Effector CD4-positive, alpha-beta T cell (primary cell): ENCODE results near the gene CHN2.

Experiments used
- DNase-seq: peaks from one replicate; pipeline ENCODE4 v3.0.0-alpha.2; 2020

The CHN2 gene

DNA sequence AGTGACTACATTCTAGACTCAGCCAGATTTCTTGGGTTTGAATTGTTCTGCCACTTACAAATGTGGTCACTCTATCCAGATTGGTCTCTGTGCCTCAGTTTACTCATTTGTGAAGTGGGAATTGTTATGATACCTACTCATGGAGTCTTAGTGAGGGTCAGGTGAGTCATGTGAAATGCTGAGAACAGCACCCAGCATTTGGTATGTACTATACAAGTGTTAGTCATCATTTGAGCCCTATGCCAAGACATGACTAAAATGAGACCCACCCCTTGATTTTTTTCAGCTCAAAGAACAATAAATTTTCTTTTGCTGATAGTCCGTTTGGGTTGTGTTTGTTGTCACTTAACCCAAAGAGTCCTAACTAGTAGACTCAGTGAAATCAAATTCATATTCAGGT is 92.8 kb downstream of the CHN2 start:
- no peak for DNase-seq

- DNase-seq = no peak
Measured at GRCh38 chr7:29288181-29289091, 93.9 kb downstream of the CHN2 start.

GRCh38 chr7:29289156-29290021 is 94.8 kb downstream of the CHN2 start:
- no peak for DNase-seq

DNA sequence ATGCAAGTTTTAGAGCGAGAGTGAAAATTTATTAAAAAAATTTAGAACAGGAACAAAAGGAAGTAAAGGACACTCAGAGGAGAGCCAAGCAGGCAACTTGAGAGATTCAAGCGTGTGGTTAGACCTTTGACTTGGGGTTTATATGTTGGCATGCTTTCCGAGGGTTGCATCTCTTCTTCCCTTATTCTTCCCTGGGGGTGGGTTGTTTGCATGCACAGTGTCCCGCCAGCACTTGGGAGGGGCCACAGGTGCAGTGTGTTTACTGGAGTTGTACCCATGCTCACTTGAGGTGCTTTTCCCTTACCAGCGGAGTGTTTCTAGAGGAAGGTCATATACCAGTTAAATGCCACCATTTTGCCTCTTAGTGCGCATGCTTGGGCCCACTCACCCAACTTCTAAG is 96.3 kb downstream of the CHN2 start:
- no peak for DNase-seq

- DNase-seq = no peak
Measured at GRCh38 chr7:29291723-29292618, 97.4 kb downstream of the CHN2 start.

GRCh38 chr7:29292886-29293658 is 98.5 kb downstream of the CHN2 start:
- DNase-seq = no peak

- no peak for DNase-seq
Measured at GRCh38 chr7:29296421-29296820, 101.8 kb downstream of the CHN2 start.

- no peak for DNase-seq
Measured at GRCh38 chr7:29297194-29297890, 102.8 kb downstream of the CHN2 start.

DNA sequence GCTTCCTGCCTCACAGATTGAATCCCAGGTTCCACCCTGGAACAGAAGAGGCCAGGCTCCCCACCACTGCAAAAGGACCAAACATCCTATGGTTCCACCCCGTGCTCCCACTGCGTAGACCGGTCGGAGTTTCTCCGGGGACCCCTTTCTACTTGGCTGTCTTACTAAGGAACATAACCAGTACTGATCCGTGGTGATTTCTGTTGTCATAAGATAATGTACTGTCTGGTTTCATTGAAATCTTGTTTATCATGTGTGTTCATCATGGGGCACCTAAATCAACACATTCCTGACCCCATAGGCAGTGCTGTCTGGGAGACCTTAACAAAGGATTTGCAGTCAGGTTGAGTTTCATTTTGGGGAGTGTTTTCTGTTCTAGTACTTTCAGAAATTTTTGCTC is 104.5 kb downstream of the CHN2 start:
- DNase-seq = no peak

GRCh38 chr7:29300026-29300480 is 105.5 kb downstream of the CHN2 start:
- no peak for DNase-seq

DNA sequence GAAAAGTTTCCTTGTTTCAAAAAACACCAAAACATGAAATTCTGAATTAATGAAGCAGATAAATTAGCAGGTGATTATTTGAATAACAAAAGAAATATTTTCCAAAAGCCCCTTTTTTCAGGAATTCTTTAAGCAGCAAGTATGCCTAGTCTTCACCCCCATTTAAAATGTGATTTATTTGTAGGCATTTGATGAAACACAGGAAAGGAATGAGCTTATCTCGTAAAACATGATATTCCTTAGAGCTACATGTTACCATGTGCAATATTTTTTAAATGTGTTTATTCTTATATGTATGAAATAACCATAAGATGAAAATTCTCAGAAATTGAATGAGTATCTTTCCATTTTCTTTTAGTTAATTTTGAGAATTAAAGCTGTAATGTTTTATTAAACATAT is 106.1 kb downstream of the CHN2 start:
- no peak for DNase-seq

- no peak for DNase-seq
Measured at GRCh38 chr7:29302666-29303395, 108.3 kb downstream of the CHN2 start.

DNA sequence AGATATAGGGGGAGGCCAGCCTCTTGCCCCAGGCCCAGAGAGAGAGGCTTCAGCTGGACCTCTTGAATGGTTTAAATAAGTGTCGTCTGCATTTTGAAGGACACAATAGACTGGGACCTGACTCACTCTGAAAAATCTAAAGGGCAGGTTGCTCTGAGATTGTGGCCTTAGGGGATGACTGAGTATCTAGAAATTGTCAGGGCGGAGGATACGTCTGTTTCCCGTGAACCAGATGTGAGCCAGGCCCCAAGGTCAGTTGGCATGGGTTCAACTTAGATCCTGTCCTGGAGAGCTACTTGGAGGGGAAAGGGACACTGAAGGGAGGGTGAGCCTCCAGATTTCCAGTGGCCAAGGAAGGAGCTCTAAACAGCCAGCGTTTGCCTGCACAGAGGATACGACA is 110.2 kb downstream of the CHN2 start:
- DNase-seq = no peak

DNA sequence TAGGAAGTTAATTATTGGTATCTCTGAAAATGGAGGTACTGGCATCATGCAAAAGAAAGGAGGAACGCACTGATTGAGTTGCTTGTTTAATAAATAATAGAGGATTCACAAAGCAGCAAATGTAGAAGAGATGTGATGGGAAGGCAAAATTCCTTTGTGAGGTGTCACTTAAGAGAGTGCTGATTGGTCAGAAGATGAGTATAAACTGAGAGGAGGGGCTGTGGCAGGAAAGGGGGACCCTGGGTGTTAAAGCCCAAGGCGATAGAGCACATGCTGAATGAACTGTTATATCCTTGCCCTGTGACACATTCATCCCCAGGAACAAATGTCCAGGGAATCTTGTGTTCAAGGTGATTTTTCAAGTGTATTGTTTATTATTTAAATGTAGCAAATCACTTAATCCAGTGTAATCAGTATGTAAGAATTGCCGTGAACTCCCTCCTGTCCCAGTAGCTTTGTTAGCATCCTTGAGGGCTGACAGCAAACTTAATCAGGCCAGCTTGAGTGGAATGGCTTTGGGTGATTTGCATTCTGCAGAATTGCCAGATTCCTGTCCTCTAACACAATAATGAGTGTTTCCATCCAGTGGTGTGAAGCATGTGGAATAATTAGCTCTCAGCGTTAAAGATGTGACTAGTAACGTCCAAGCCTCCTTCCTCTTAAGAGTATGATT is 111.9 kb downstream of the CHN2 start:
- DNase-seq = no peak

DNA sequence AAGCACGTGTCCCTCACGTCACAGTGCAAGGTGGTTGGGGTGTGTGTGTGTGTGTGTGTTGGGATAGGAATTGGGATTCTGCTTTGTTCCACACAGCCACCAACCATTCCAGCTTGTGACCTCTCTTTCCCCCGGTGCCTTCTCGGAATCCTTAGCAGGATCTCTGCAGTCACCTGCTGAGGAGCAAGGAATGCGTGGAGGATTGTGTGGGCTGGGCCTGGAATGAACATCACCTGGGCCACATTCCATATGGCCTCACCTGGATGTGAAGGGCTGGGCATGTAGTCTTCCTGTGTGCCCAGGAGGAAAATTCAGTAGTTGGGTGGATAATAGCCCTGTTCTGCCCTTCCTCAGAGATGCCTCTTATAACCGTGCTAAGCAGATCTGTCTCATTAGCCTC is 113.8 kb downstream of the CHN2 start:
- no peak for DNase-seq

DNA sequence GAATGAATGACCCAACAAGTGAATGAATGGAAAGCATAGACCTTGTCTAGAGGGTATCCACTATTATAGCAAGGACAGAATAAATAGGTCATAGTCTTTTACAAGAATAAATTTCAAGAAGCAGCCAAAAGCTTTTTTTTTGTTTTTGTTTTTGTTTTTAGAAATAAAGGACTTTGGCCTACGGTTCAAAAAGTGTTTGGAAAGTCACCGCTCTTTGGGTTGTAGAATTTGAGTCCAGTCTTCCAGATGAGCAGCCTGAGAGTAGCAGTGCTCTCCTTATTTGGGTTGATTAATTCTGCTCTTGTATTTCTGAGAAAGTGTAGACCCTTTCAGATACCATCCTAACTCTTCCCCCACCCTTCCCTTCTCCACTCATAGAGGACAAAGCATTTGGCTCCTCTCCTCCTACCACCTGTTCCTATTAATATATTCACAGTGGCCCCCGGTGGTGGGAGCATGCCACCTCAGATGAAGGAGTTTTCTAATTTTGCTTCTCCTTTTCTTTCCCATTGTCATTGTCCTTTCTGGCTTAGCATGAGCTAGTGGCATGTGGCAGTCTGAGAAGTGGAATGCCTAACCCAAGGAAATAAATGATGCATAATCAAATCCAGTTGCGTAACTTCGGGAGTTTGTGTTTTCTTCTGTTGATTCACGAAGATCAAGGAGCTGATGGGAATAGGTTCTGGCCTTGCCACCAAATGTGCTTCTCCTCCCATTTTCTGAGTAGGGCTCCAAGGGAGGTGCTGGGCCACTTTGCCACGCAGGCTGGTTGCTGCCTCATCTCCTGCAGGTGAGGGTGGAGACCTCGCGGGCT is 114.7 kb downstream of the CHN2 start:
- no peak for DNase-seq

- DNase-seq = no peak
Measured at GRCh38 chr7:29310625-29311024, 116.0 kb downstream of the CHN2 start.

DNA sequence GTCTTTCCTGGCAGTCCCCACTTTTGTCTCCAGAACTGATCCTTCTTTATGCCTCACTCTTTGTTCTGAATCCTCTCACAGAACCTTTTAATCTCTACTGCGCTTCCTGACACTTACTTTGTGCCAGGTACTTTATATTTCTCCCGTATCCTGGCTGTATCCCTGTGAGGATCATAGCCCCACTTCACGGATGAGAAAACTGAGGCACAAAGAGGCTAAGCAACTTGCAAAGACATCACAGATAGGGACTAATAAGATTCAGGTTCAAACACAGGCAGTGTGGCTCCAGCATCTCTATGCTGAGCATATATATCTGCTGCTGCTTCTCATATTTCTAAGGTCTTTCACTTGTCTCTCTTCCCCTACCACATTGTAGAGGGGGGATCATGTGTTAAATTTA is 116.7 kb downstream of the CHN2 start:
- no peak for DNase-seq

DNA sequence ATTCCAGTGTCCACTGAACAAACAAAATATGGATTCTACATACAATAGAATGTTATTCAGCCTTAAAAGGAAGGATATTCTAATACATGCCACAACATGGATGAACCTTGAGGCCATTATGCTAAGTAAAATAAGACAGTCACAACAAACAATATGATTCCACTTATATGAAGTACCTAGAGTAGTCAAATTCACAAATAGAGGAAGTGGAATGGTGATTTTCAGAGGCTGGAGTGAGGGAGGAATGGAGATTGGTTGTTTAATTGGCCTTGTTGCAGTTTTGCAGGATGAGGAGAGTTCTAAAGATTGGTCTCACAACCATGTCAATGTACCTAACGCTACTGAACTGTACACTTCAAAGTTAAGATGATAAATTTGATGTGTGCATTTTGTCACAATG is 119.6 kb downstream of the CHN2 start:
- no peak for DNase-seq
